Testis (tissue), 3 donors: ENCODE results near the gene CES5A. TPM values are rescaled to one million over a fixed set of nuclear protein-coding genes. Genes with fewer than 3 reads are reported as not detected.

Experiments used
- DNase-seq: peaks from one replicate; pipeline ENCODE4 v3.0.0-alpha.2; 2019
- H3K27ac ChIP-seq, 2 donors: fragments of 200-600 bp; sonication (generic); one replicate each; pipeline ENCODE4 v1.5.1; 2019
- H3K27me3 ChIP-seq: fragments of 200-600 bp; sonication (generic); one replicate; pipeline ENCODE4 v1.5.1; 2019
- H3K36me3 ChIP-seq: fragments of 200-600 bp; sonication (generic); one replicate; pipeline ENCODE4 v1.5.1; 2017; ENCODE audit warnings: low read depth; ENCODE audit errors: missing control alignments
- H3K4me1 ChIP-seq: fragments of 200-600 bp; sonication (generic); one replicate; pipeline ENCODE4 v1.5.1; 2019
- H3K4me3 ChIP-seq, 2 donors: fragments of 200-600 bp; sonication (generic); one replicate each; pipeline ENCODE4 v1.5.1; 2017 to 2019
- H3K9me3 ChIP-seq: fragments of 200-600 bp; sonication (generic); one replicate; pipeline ENCODE4 v1.5.1; 2017
- CTCF ChIP-seq, 3 experiments: fragments of 450-650 bp in 2 of 3; fragments of 200-600 bp in 1 of 3; sonication (generic) in 1 of 3; IDR thresholded peaks; one replicate each; pipeline ENCODE4 v1.5.1; 2016 to 2019; ENCODE audit warnings: antibody characterized with exemption in 3 of 3, mild to moderate bottlenecking in 2 of 3, moderate library complexity in 1 of 3
- POLR2A ChIP-seq: fragments of 450-650 bp; IDR thresholded peaks from one replicate; pipeline ENCODE4 v1.6.1; 2017; ENCODE audit warnings: antibody characterized with exemption, mild to moderate bottlenecking, moderate library complexity
- WGBS, 2 donors: methylation state at CpG; one replicate each; pipeline ENCODE4 v1.1.5; 2018; 5-methylcytosine and 5-hydroxymethylcytosine counted together
- intact Hi-C: fragments of 100-400 bp; cut with DNase I; formaldehyde crosslinking; loops from one replicate; pipeline ENCODE4 v1.15.1; 2023; ENCODE audit warnings: low total_unique reads
- polyA plus RNA-seq: library from polyadenylated mRNA; stranded (reverse); fragments of 350-450 nt; fragmentation: Illumina TruSeq; extraction: RNeasy Lipid Tissue Mini Kit (QIAGEN cat#74804); gene quantifications from one replicate; pipeline ENCODE4 v1.2.3, GENCODE V29; 2014; ENCODE audit warnings: low read depth, low replicate concordance; ENCODE audit not compliant: insufficient read depth
- total RNA-seq, 2 donors: library from RNA; depleted of rRNA; stranded (reverse); fragments of >200 nt; gene quantifications; one replicate each; pipeline ENCODE4 v1.2.3, GENCODE V29; 2016

The CES5A gene
- total and polyA plus RNA-seq, 3 donors from 2014 or later, result 0.83 to 1.5 TPM; not detected in 1

- intact Hi-C loops, result no loop called here
Observed at GRCh38 chr16:55909876-55910275, 34.7 kb upstream of the CES5A start.

DNA sequence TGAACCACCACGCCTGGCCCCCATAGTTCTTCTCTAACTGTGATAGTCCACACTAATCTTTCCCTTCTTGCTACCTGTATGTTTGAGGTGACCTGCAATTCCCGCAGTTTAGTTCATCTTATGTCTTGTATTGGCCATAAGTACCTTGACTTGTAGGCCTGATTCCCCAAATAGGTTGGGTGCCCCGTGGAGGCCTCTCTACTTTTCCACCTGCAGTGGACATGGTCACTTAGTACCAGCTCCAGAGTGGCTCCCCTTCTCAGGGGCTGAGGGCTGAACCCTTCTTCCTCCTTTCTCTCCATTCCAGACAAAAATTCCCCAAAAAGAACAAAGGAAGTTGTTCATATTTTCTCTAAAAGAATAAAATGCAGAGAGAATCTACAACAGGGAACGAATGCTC is 33.5 kb upstream of the CES5A start:
- TF ChIP-seq CTCF (IDR thresholded peaks at IDR 0.05) (no peak), POLR2A (no peak)

More at GRCh38 chr16:55909876-55910275, 34.7 kb upstream of the CES5A start:
- Histone ChIP-seq H3K36me3 (no peaks in the 10 kb centered on the region), H3K9me3 (no peaks in the 10 kb centered on the region), H3K27me3 (no peaks in the 10 kb centered on the region), H3K4me3 (no peak overlapping the region), H3K27ac (no peak overlapping the region), H3K4me1 (no peaks in the 10 kb centered on the region)
- no peak for DNase-seq
- TF ChIP-seq POLR2A (no peak), CTCF (IDR thresholded peaks at IDR 0.05) (no peak)
- 60 to 89% methylated on average over 1 to 2 of the region's 2 CpGs for WGBS, 2 donors

DNA sequence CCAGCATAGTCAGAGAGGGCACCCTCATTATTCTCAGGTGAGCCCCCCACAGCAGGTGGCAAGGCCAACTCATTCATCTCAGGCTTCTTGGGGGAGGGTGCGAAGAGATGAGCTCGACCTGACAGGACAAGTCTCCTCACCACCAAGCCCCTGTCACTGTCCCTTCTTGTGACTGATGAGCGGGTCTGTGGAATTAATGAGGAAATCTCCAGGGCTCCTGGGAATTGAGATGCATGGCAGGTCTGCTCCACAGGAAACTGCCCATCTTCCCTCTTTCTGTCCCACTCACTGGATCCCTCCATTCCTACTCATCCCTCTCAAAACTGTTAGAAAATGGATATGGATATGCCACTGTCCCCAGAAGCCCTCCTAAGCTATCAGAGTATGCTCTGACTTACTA is 32.5 kb upstream of the CES5A start:
- H3K4me1 ChIP-seq, result no peaks in the 10 kb centered on the region
- DNase-seq, result no peak
- H3K27me3 ChIP-seq, result no peaks in the 10 kb centered on the region
- H3K4me3 ChIP-seq, result no peak overlapping the region
- TF ChIP-seq CTCF (IDR thresholded peaks at IDR 0.05) (no peak), POLR2A (no peak)
- no peaks in the 10 kb centered on the region for H3K36me3 ChIP-seq
- no peak overlapping the region for H3K27ac ChIP-seq
- no peaks in the 10 kb centered on the region for H3K9me3 ChIP-seq
- intact Hi-C loops, result no loop called here
- 87 to 89% methylated on average over 3 of the region's 3 CpGs for WGBS, 2 donors

More for the DNA sequence above, 33.5 kb upstream of the CES5A start:
- WGBS, 2 donors, result 83 to 88% methylated on average over 4 of the region's 4 CpGs
- Histone ChIP-seq H3K27ac (no peak overlapping the region), H3K4me3 (no peak overlapping the region), H3K36me3 (no peaks in the 10 kb centered on the region), H3K9me3 (no peaks in the 10 kb centered on the region), H3K4me1 (no peaks in the 10 kb centered on the region), H3K27me3 (no peaks in the 10 kb centered on the region)
- no peak for DNase-seq
- intact Hi-C loops, result no loop called here

DNA sequence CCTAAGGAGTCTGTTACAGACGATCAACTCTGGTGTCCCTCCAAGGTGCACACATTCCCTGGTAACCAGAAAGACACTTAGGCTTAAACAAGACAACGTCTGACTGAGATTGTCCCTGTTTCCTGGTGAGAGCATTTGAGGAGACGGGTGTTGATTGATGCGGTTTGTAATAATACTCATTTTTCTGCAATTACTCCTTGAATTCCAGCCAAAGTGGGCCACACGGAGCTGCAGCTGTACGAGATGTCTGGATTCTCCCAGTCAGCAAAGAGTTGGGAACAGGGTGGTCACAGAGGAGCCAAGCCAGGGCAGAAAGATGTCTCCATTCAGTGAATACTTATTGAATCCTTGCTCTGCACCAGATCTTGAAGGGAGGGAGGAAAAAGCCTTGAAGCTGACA is 30.9 kb upstream of the CES5A start:
- 68 to 71% methylated on average over 6 of the region's 6 CpGs for WGBS, 2 donors
- no peaks in the 10 kb centered on the region for H3K36me3 ChIP-seq
- TF ChIP-seq CTCF (IDR thresholded peaks at IDR 0.05), result no peak
- no peak for TF ChIP-seq POLR2A
- no peak overlapping the region for H3K4me3 ChIP-seq
- H3K9me3 ChIP-seq, result no peaks in the 10 kb centered on the region
- no peak overlapping the region for H3K27ac ChIP-seq
- intact Hi-C loops, result no loop called here
- H3K4me1 ChIP-seq, result no peaks in the 10 kb centered on the region
- H3K27me3 ChIP-seq, result no peaks in the 10 kb centered on the region
- DNase-seq, result no peak

DNA sequence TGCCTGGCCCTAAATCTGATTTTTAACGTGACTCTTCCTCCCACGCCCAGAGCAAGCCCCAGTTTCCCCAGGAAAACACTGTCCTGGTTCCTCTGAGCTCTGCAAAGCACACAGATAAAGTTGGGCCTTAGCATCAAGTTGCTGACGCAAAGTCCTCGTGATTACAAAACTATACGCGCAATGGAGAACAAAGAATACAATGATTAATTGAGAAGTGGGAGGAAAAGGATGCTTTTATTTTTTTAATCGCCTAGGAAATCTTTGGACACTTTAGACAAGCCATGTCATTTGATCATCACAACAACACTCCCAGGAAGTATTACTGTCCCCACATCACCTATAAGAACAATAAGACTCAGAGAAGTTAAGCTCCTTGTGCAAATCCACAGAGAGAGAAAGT is 30.5 kb upstream of the CES5A start:
- DNase-seq, result no peak
- 78 to 89% methylated on average over 7 of the region's 7 CpGs for WGBS, 2 donors

More for the DNA sequence above, 30.5 kb upstream of the CES5A start:
- no peaks in the 10 kb centered on the region for H3K9me3 ChIP-seq
- no peak overlapping the region for H3K27ac ChIP-seq
- no peaks in the 10 kb centered on the region for H3K4me1 ChIP-seq
- H3K27me3 ChIP-seq, result no peaks in the 10 kb centered on the region
- intact Hi-C loops, result no loop called here
- no peaks in the 10 kb centered on the region for H3K36me3 ChIP-seq
- no peak overlapping the region for H3K4me3 ChIP-seq
- no peak for TF ChIP-seq POLR2A
- no peak for TF ChIP-seq CTCF (IDR thresholded peaks at IDR 0.05)
